GM10266 (cell line): ENCODE measurements around the gene CD1E.

Source experiments
- DNase-seq: peaks from one replicate; pipeline ENCODE4 v3.0.0; 2012; ENCODE audit errors: extremely low spot score
- TF ChIP-seq, protein P1 (sequence below): IDR thresholded peaks from 2 replicates; pipeline ENCODE4 v1.5.1; 2012; ENCODE audit warnings: mild to moderate bottlenecking, low read depth; ENCODE audit not compliant: control insufficient read depth, insufficient read depth; ENCODE audit errors: missing control alignments

Gene CD1E

DNA sequence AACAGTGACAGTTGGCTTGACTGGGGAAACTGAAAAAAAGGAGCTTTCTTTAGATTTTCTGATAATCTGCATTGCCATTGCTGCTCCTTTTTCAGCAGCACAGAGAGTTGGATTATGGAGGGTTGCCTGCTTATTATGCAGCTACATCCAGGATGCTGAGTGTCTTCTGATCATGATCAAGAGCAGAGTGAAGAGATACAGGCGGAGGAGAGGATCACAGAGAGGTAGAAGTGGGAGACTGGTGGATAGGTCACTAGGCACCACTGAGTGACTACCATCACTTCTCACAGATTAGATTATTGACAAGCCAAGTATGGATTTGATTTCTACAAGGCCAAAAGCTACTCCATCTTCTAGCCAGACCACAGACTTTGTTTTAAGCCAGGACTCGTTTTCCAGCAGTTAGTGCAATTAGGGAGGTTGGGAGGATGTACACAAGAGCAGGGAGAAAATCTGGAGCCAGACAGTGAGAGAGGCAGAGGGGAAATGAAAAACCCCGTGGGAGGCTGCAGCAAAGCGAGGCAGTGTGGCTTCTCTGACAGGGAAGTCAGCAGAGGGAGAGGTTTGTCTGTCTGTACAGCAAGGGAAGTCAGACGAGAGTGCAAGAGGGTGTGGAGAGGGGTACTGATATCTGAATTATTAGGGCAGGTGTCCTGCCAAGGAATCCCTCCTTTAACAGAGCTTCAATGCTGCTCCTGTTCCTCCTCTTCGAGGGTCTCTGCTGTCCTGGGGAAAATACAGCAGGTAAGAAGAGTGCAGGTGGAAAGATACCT lies at the start of gene CD1E:
Gene CD1E, plus strand, starts transcription at position 592 of the 773 bp plus-strand sequence. Its CDS starts 95 bp downstream, at position 687.
- peak; percentile 49 for DNase-seq
- TF ChIP-seq, protein P1, sequence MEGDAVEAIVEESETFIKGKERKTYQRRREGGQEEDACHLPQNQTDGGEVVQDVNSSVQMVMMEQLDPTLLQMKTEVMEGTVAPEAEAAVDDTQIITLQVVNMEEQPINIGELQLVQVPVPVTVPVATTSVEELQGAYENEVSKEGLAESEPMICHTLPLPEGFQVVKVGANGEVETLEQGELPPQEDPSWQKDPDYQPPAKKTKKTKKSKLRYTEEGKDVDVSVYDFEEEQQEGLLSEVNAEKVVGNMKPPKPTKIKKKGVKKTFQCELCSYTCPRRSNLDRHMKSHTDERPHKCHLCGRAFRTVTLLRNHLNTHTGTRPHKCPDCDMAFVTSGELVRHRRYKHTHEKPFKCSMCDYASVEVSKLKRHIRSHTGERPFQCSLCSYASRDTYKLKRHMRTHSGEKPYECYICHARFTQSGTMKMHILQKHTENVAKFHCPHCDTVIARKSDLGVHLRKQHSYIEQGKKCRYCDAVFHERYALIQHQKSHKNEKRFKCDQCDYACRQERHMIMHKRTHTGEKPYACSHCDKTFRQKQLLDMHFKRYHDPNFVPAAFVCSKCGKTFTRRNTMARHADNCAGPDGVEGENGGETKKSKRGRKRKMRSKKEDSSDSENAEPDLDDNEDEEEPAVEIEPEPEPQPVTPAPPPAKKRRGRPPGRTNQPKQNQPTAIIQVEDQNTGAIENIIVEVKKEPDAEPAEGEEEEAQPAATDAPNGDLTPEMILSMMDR = no peak

DNA sequence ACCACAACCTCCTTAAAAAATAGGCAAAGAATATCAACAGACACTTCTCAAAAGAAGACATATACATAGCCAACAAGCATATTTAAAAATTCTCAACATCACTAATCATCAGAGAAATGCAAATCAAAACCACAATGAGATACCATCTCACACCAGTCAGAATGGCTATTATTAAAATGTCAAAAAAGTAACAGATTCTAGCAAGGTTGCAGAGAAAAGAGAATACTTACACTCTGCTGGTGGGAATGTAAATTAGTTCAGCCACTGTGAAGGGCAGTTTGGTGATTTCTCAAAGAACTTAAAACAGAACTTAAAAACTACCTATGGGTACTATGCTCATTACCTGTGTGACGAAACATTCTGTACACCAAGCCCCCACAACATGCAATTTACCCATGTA lies 43.1 kb upstream of the CD1E start:
- DNase-seq = no peak
- TF ChIP-seq, protein P1 = no peak

DNA sequence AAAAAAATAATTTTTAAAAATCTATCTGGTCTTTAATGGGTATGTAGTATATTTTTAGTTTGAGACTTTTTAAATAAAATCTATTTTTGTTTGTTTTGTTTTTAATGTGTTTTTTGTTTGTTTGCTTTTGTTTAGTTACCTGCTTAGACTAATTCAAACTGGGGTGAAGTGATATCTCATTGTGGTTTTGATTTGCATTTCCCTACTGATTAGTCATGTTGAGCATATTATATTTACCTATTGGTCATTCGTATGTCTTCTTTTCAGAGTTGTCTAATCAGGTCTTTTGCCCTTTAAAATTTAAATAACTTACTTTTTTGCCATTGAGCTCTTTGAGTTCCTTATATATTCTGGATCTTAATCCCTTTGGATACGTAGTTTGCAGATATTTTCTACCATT lies 42.6 kb upstream of the CD1E start:
- TF ChIP-seq, protein P1 = no peak

DNA sequence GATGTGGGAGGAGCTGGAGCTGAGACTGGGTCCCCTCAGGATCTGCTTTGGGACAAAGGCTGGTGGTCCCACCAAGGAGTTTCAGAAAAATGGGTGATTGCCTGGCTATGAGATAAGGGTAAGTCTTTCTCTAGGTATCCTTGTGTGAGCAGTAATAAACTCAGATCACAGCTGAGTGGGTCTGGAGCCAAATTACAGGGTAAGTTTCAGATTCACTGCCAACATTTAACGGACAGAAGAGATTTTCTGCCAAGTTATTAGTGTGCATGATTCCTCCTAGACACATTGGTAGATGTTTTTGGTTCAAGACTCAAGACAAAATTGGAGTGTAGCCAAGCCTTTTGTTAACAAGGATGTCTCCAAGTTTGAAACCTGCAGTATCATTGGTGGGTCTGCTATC lies 29.8 kb upstream of the CD1E start:
- TF ChIP-seq, protein P1 = no peak
- no peak for DNase-seq

More for the DNA sequence above, 42.6 kb upstream of the CD1E start:
- no peak for DNase-seq

DNA sequence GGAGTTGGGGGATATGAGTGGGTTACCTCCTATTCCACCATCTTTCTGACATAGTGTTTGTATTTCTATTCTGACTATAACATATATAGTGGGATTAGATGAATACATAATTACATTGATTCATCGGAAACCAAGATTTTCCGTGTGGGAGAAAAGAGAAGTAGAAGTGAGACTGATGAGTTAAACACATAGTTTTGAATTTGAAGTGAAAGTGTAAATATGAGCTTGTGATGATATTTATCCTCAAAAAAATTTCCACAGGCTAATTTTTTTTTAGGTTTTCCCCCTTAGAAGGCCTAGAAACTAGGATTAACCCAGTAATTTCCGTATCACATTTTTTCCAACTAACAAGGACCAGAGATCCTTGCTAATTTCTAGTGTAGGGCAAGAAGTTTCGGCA lies 29.3 kb upstream of the CD1E start:
- TF ChIP-seq, protein P1 = no peak
- DNase-seq = no peak

DNA sequence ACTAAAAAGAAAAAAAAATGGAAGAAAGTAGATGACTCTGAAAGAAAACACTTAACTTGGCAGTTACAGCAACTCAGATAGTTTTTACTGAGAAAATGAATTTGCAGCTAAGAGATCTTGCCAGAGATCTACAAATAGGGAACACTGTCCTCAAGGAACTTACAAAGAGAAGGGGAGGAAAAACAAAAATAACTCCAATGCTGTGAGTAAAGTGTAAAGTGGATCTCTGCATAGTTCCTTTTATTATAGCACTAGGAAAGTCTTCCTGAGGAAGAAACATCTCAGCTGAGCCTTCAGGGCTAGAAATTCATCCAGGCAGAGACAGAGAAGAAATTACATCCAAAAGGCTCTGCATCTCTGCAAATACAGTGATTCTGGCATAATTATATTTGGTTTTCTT lies 26.2 kb upstream of the CD1E start:
- no peak for DNase-seq
- TF ChIP-seq, protein P1 = no peak

DNA sequence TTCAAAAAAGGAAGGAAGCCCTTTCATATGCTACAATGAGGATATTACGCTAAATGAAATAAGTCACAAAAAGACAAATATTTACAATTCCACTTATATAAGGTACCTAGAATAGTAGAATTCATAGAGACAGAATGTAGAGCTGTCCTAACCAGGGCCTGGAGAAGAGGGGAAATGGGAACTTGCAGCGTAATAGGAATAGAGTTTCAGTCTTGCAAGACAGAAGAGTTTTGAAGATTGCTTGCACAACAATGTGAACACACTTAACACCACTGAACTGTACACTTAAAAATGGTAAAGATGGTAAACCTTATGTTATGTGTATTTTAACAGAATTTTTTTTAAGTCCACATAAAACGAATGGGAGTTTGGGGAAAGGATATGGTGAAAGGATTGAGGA lies 25.3 kb upstream of the CD1E start:
- no peak for DNase-seq
- TF ChIP-seq, protein P1 = no peak
